ENCODE data around the gene AAK1.

DNA sequence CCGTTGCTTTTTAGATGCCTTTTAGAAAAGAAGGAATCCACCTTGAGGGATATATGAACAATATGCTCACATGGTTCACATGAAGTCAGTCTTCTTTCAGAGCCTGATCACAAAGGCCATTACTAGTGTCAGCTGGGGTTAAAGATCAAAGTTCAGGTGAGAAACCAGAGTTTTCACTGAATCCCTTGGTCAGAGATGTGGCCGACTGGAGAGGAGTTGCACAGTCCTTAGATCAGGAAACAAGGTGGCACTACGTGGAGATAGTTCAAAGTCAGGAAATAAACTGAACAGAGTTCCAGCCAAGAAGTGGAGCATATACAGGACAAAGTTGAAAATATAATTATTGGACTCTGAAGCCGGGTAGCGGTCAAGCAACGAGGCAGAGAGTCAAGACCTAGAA is 54.6 kb downstream of the AAK1 start:
- TF ChIP-seq POLR2A (IDR thresholded peaks at IDR 0.05) (no peak), POLR2AphosphoS5 (IDR thresholded peaks at IDR 0.05) (no peak), EP300 (IDR thresholded peaks at IDR 0.05) (no peak)
- TF ChIP-seq, protein P1, sequence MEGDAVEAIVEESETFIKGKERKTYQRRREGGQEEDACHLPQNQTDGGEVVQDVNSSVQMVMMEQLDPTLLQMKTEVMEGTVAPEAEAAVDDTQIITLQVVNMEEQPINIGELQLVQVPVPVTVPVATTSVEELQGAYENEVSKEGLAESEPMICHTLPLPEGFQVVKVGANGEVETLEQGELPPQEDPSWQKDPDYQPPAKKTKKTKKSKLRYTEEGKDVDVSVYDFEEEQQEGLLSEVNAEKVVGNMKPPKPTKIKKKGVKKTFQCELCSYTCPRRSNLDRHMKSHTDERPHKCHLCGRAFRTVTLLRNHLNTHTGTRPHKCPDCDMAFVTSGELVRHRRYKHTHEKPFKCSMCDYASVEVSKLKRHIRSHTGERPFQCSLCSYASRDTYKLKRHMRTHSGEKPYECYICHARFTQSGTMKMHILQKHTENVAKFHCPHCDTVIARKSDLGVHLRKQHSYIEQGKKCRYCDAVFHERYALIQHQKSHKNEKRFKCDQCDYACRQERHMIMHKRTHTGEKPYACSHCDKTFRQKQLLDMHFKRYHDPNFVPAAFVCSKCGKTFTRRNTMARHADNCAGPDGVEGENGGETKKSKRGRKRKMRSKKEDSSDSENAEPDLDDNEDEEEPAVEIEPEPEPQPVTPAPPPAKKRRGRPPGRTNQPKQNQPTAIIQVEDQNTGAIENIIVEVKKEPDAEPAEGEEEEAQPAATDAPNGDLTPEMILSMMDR (IDR thresholded peaks at IDR 0.05): no peak

All from stomach (tissue), 4 donors.